Loucy (cell line): ENCODE measurements around the gene ZNF555.

Experiments used
- CTCF ChIP-seq: fragments of 200-600 bp; sonication (generic); conservative IDR thresholded peaks from 2 replicates; pipeline ENCODE4 v1.5.1; 2014; ENCODE audit warnings: mild to moderate bottlenecking, antibody characterized with exemption, low read length
- EZH2phosphoT487 ChIP-seq: fragments of 200-600 bp; IDR thresholded peaks from 2 replicates; pipeline ENCODE4 v1.6.1; 2018; ENCODE audit warnings: antibody characterized with exemption, mild to moderate bottlenecking, moderate library complexity, borderline replicate concordance

GRCh38 chr19:2800506-2800905 lies 40.8 kb upstream of the ZNF555 start:
- TF ChIP-seq CTCF (no peak), EZH2phosphoT487 (no peak)
